ENCODE measurements around the gene RNU2-63P. TPM values are rescaled to one million over a fixed set of nuclear protein-coding genes. Genes with fewer than 3 reads are reported as not detected.

The RNU2-63P gene
- polyA plus RNA-seq, 1 of the 3 experiments (the other 2 are of a cell fraction), result not detected

DNA sequence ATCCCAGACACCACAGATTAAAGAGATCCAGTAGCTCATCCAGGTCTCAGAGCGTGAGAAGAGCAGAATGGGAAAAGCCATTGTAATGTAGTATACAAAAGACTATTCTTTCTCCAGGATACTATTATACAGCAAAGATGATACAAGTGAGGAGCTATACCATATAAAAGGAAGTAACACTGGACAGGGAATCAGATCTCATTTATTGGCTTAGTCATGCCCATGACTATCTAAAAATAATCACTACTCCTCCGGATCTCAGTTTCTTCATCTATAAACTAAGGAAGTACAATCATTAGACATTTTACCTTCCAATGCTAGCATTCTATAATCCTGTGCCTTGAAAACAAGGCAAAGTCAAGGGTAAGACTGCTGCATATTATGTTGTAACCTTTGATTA lies 19.8 kb upstream of the RNU2-63P start:
- TF ChIP-seq NRF1 (IDR thresholded peaks at IDR 0.05; ENCODE audit: low read depth, low read length) (no peak), GATA2 (CRISPR knock-in tag; IDR thresholded peaks at IDR 0.05) (no peak), CTCF (IDR thresholded peaks at IDR 0.05) (no peak), USF1 (IDR thresholded peaks at IDR 0.05; ENCODE audit: borderline replicate concordance, low read depth) (no peak), RCOR1 (IDR thresholded peaks at IDR 0.05; ENCODE audit: low read length) (no peak)
- Histone ChIP-seq H3K4me2 (no peak overlapping the region), H3K9me2 (no peaks in the 10 kb centered on the region), H3K27ac (ENCODE audit: low read depth in 2 of 2, low read length in 1 of 2) (no peak overlapping the region), H4K20me1 (ENCODE audit: insufficient read depth) (no peaks in the 10 kb centered on the region; the same call in 1 of the 2 replicates), H3K4me3 (ENCODE audit: low read depth in 2 of 2, low read length in 1 of 2) (no peak overlapping the region), H3K79me2 (ENCODE audit: insufficient read depth) (peaks cover 53% of the 10 kb centered on the region), H2AFZ (ENCODE audit: low read depth) (no peak overlapping the region), H3K9ac (no peak overlapping the region), H3K4me1 (ENCODE audit: control insufficient read depth in 1 of 2, insufficient read depth in 2 of 2, low read depth in 1 of 2, low read length in 1 of 2) (peaks cover 0 to 17% of the 10 kb centered on the region in 2 experiments; a peak in 1 of 4 replicates), H3K36me3 (replicated peaks in 1 of 2; ENCODE audit: control insufficient read depth in 1 of 2, insufficient read depth in 2 of 2, low read length in 1 of 2) (peaks cover 40 to 51% of the 10 kb centered on the region in 2 experiments), H3K27me3 (ENCODE audit: insufficient read depth) (no peaks in the 10 kb centered on the region), H3K9me3 (no peaks in the 10 kb centered on the region), H3F3A (replicated peaks; ENCODE audit: insufficient read depth) (peaks cover 31% of the 10 kb centered on the region)
- 85% methylated on average over 2 of the region's 2 CpGs for WGBS (ENCODE audit: low lambda C conversion rate)
- ChIA-PET POLR2A (no interaction called here), CTCF (interaction anchor here (1.1 kb wide), 1 partner anchor 24 kb away, joined by 5 read pairs; no protein-coding TSS in a partner anchor)
- no peak for DNase-seq

DNA sequence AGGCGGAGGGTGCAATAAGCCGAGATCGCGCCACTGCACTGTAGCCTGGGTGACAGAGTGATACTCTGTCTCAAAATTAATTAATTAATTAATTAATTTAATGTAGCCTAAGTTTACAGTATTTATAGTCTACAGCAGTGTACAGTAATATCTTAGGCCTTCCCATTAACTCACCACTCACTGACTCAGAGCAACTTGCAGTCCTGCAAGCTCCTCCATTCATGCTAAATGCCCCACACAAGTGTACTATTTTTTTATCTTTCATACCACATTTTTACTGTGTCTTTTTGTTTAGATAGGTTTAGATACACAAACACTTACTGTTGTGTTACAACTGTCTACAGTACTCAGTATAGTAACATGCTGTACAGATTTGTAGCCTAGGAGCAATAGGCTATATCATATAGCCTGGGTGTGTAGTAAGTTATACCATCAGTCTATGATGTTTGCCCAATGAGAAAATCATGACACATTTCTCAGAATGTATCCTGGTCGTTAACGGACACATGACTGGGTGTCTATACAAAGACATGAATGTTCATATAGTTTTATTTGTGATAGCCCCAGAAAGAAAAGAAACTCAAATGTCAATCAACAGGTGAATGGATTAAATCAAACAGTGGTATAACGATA lies 15.8 kb upstream of the RNU2-63P start:
- Histone ChIP-seq H2AFZ (ENCODE audit: low read depth) (no peak overlapping the region), H3K79me2 (ENCODE audit: insufficient read depth) (peaks cover 33% of the 10 kb centered on the region), H3K9me3 (no peaks in the 10 kb centered on the region), H3K4me2 (no peak overlapping the region), H3K4me3 (ENCODE audit: low read depth in 2 of 2, low read length in 1 of 2) (no peak overlapping the region), H3K27ac (ENCODE audit: low read depth in 2 of 2, low read length in 1 of 2) (no peak overlapping the region), H4K20me1 (ENCODE audit: insufficient read depth) (no peaks in the 10 kb centered on the region; the same call in 1 of the 2 replicates), H3K27me3 (ENCODE audit: insufficient read depth) (no peaks in the 10 kb centered on the region), H3F3A (replicated peaks; ENCODE audit: insufficient read depth) (peaks cover 11% of the 10 kb centered on the region), H3K36me3 (replicated peaks in 1 of 2; ENCODE audit: control insufficient read depth in 1 of 2, insufficient read depth in 2 of 2, low read length in 1 of 2) (peaks cover 66 to 86% of the 10 kb centered on the region in 2 experiments), H3K9ac (no peak overlapping the region), H3K9me2 (no peaks in the 10 kb centered on the region), H3K4me1 (ENCODE audit: control insufficient read depth in 1 of 2, insufficient read depth in 2 of 2, low read depth in 1 of 2, low read length in 1 of 2) (no peaks in the 10 kb centered on the region)
- TF ChIP-seq MXI1 (IDR thresholded peaks at IDR 0.05; ENCODE audit: low read depth, low read length), result no peak
- no peak for TF ChIP-seq NRF1 (IDR thresholded peaks at IDR 0.05; ENCODE audit: low read depth, low read length)
- no peak for TF ChIP-seq GATA2 (CRISPR knock-in tag; IDR thresholded peaks at IDR 0.05)
- no peak for TF ChIP-seq GABPA (IDR thresholded peaks at IDR 0.05; ENCODE audit: low read depth)
- no peak for TF ChIP-seq SMC3 (IDR thresholded peaks at IDR 0.05; ENCODE audit: low read depth, low read length)
- no peak for TF ChIP-seq TCF12 (IDR thresholded peaks at IDR 0.05)
- WGBS (ENCODE audit: low lambda C conversion rate), result 94% methylated on average over 7 of the region's 7 CpGs
- no peak for DNase-seq
- CTCF ChIA-PET, result interaction anchor here (0.9 to 1.9 kb wide), 2 partner anchors 28 to 31 kb away, joined by 3 to 4 read pairs; no protein-coding TSS in a partner anchor
- POLR2A ChIA-PET, result no interaction called here

Data from SK-N-SH (cell line).